Activated CD4-positive, alpha-beta T cell treated with anti-CD3 and anti-CD28 coated beads for 36 hours (primary cell): ENCODE results near the gene DAB2IP. TPM values are rescaled to one million over a fixed set of nuclear protein-coding genes. Genes with fewer than 3 reads are reported as not detected.
"Not testable (repeated sequence)": the region's sequence is repeated elsewhere in the genome, so short reads cannot be mapped to it uniquely, and the experiment has no call there.

Experiments used
- ATAC-seq: fragments of 200-7000 bp; cut with Tn5 transposase; one replicate; pipeline ENCODE4 v1.10.0; 2021; ENCODE audit warnings: mild to moderate bottlenecking, moderate library complexity
- CTCF ChIA-PET: fragments of 350-600 bp; sonication (Branson Sonifier 250); formaldehyde crosslinking; loops from one replicate; lab custom pipeline; 2021; ENCODE audit warnings: antibody characterized with exemption; lab: Charles Lee
- POLR2A ChIA-PET: fragments of 350-600 bp; sonication (Branson Sonifier 250); formaldehyde crosslinking; loops from one replicate; lab custom pipeline; 2021; ENCODE audit warnings: antibody characterized with exemption, inconsistent platforms; lab: Charles Lee
- DNase-seq: peaks from one replicate; pipeline ENCODE4 v3.0.0-alpha.2; 2020
- H3K27ac Mint-ChIP-seq: one replicate; pipeline ENCODE4 v1.8.0; 2021; ENCODE audit warnings: mixed read lengths
- H3K27me3 Mint-ChIP-seq: one replicate; pipeline ENCODE4 v1.8.0; 2021; ENCODE audit warnings: mixed read lengths
- H3K36me3 Mint-ChIP-seq: one replicate; pipeline ENCODE4 v1.8.0; 2021; ENCODE audit warnings: low read depth, mixed read lengths
- H3K4me1 Mint-ChIP-seq: one replicate; pipeline ENCODE4 v1.8.0; 2021; ENCODE audit warnings: mixed read lengths
- H3K4me3 Mint-ChIP-seq: one replicate; pipeline ENCODE4 v1.8.0; 2021; ENCODE audit warnings: mild to moderate bottlenecking, moderate library complexity, mixed read lengths
- H3K9me3 Mint-ChIP-seq: one replicate; pipeline ENCODE4 v1.8.0; 2021; ENCODE audit warnings: low read depth, mixed read lengths
- intact Hi-C, 2 experiments: fragments of 100-400 bp; cut with DNase I in 1 of 2; cut with micrococcal nuclease in 1 of 2; formaldehyde crosslinking; loops; one replicate each; pipeline versions ENCODE4 v1.14.2 to v1.15.1; 2022 to 2024; cut with DNase I, micrococcal nuclease
- total RNA-seq, 2 experiments: library from RNA; stranded (reverse); gene quantifications; one replicate each; pipeline ENCODE4 v1.2.3, GENCODE V29; 2021

The DAB2IP gene
- total RNA-seq, 2 experiments from 2014 or later, result 0.02 to 0.28 TPM

GRCh38 chr9:121786543-121786948 is 135.1 kb downstream of the DAB2IP start:
- POLR2A ChIA-PET, result no interaction called here
- H3K4me3 Mint-ChIP-seq, result no peak overlapping the region

GRCh38 chr9:121786998-121787422 is 135.6 kb downstream of the DAB2IP start:
- Mint-ChIP-seq H3K9me3 (no peaks in the 10 kb centered on the region), H3K4me3 (no peak overlapping the region), H3K27me3 (no peaks in the 10 kb centered on the region), H3K27ac (no peak overlapping the region), H3K4me1 (peaks cover 10% of the 10 kb centered on the region), H3K36me3 (no peaks in the 10 kb centered on the region)
- ATAC-seq, result no peak
- no peak for DNase-seq
- CTCF ChIA-PET, result interaction anchor here (0.6 kb wide), 1 partner anchor 41 kb away, joined by 4 read pairs; no protein-coding TSS in a partner anchor
- POLR2A ChIA-PET, result no interaction called here
- intact Hi-C loops, result no loop called here

More at GRCh38 chr9:121786543-121786948, 135.1 kb downstream of the DAB2IP start:
- Mint-ChIP-seq H3K9me3 (no peaks in the 10 kb centered on the region), H3K4me1 (peaks cover 10% of the 10 kb centered on the region), H3K36me3 (no peaks in the 10 kb centered on the region), H3K27me3 (no peaks in the 10 kb centered on the region), H3K27ac (no peak overlapping the region)
- ATAC-seq (no peak), DNase-seq (no peak)
- CTCF ChIA-PET, result interaction anchor here (0.6 kb wide), 1 partner anchor 41 kb away, joined by 4 read pairs; no protein-coding TSS in a partner anchor
- intact Hi-C loops, result no loop called here

- CTCF ChIA-PET, result no interaction called here
- DNase-seq (no peak), ATAC-seq (no peak)
- POLR2A ChIA-PET, result no interaction called here
- Mint-ChIP-seq H3K9me3 (no peaks in the 10 kb centered on the region), H3K27ac (no peak overlapping the region), H3K4me3 (no peak overlapping the region), H3K27me3 (no peaks in the 10 kb centered on the region), H3K4me1 (peaks cover 6% of the 10 kb centered on the region), H3K36me3 (no peaks in the 10 kb centered on the region)
- intact Hi-C loops, result no loop called here
Observed at GRCh38 chr9:121788686-121789366, 137.4 kb downstream of the DAB2IP start.

- no peak for ATAC-seq
- no peak overlapping the region for H3K27ac Mint-ChIP-seq
- no peak for DNase-seq
- H3K4me3 Mint-ChIP-seq, result no peak overlapping the region
- H3K9me3 Mint-ChIP-seq, result no peaks in the 10 kb centered on the region
- intact Hi-C loops, result no loop called here
- ChIA-PET CTCF (no interaction called here), POLR2A (no interaction called here)
- H3K4me1 Mint-ChIP-seq, result no peaks in the 10 kb centered on the region
- H3K27me3 Mint-ChIP-seq, result no peaks in the 10 kb centered on the region
- no peaks in the 10 kb centered on the region for H3K36me3 Mint-ChIP-seq
Observed at GRCh38 chr9:121790841-121791240, 139.4 kb downstream of the DAB2IP start.

GRCh38 chr9:121792476-121792875 is 141.0 kb downstream of the DAB2IP start:
- ATAC-seq, H3K9me3 Mint-ChIP-seq, DNase-seq, intact Hi-C loops, H3K4me1 Mint-ChIP-seq, H3K36me3 Mint-ChIP-seq, POLR2A ChIA-PET, H3K27me3 Mint-ChIP-seq, H3K27ac Mint-ChIP-seq, CTCF ChIA-PET, H3K4me3 Mint-ChIP-seq: not testable (repeated sequence)

- H3K27ac Mint-ChIP-seq, DNase-seq, H3K9me3 Mint-ChIP-seq, CTCF ChIA-PET, POLR2A ChIA-PET, H3K4me1 Mint-ChIP-seq, H3K4me3 Mint-ChIP-seq, H3K36me3 Mint-ChIP-seq, H3K27me3 Mint-ChIP-seq, intact Hi-C loops, ATAC-seq: not testable (repeated sequence)
Observed at GRCh38 chr9:121794334-121794733, 142.9 kb downstream of the DAB2IP start.

GRCh38 chr9:121797081-121797480 is 145.6 kb downstream of the DAB2IP start:
- intact Hi-C loops, result no loop called here
- Mint-ChIP-seq H3K4me1 (no peaks in the 10 kb centered on the region), H3K27ac (no peak overlapping the region), H3K36me3 (no peaks in the 10 kb centered on the region), H3K9me3 (no peaks in the 10 kb centered on the region), H3K27me3 (peaks cover 5% of the 10 kb centered on the region), H3K4me3 (no peak overlapping the region)
- ChIA-PET CTCF (no interaction called here), POLR2A (no interaction called here)
- ATAC-seq (no peak), DNase-seq (no peak)

- POLR2A ChIA-PET, result no interaction called here
Observed at GRCh38 chr9:121798941-121799340, 147.5 kb downstream of the DAB2IP start.

GRCh38 chr9:121800376-121800775 is 148.9 kb downstream of the DAB2IP start:
- Mint-ChIP-seq H3K4me1 (no peaks in the 10 kb centered on the region), H3K27ac (no peak overlapping the region), H3K4me3 (no peak overlapping the region), H3K9me3 (peaks cover 9% of the 10 kb centered on the region), H3K36me3 (no peaks in the 10 kb centered on the region), H3K27me3 (peaks cover 8% of the 10 kb centered on the region)
- POLR2A ChIA-PET, result no interaction called here
- DNase-seq (no peak), ATAC-seq (no peak)
- CTCF ChIA-PET, result no interaction called here
- intact Hi-C loops, result no loop called here

More at GRCh38 chr9:121798941-121799340, 147.5 kb downstream of the DAB2IP start:
- H3K4me3 Mint-ChIP-seq, result no peak overlapping the region
- no peak for ATAC-seq
- peaks cover 5% of the 10 kb centered on the region for H3K27me3 Mint-ChIP-seq
- H3K9me3 Mint-ChIP-seq, result no peaks in the 10 kb centered on the region
- intact Hi-C loops, result no loop called here
- H3K27ac Mint-ChIP-seq, result no peak overlapping the region
- DNase-seq, result no peak
- H3K36me3 Mint-ChIP-seq, result no peaks in the 10 kb centered on the region
- H3K4me1 Mint-ChIP-seq, result no peaks in the 10 kb centered on the region
- CTCF ChIA-PET, result no interaction called here

- H3K4me3 Mint-ChIP-seq, result no peak overlapping the region
- no peak overlapping the region for H3K27ac Mint-ChIP-seq
- H3K36me3 Mint-ChIP-seq, result no peaks in the 10 kb centered on the region
- intact Hi-C loops, result no loop called here
- ATAC-seq (no peak), DNase-seq (no peak)
- ChIA-PET CTCF (interaction anchor here (0.6 kb wide), 1 partner anchor 192 kb away, joined by 3 read pairs; no protein-coding TSS in a partner anchor), POLR2A (interaction anchor here (0.6 kb wide), 1 partner anchor 51 kb away, joined by 3 read pairs; no protein-coding TSS in a partner anchor)
- peaks cover 8% of the 10 kb centered on the region for H3K27me3 Mint-ChIP-seq
- peaks cover 9% of the 10 kb centered on the region for H3K9me3 Mint-ChIP-seq
- H3K4me1 Mint-ChIP-seq, result no peaks in the 10 kb centered on the region
Observed at GRCh38 chr9:121801579-121801978, 150.1 kb downstream of the DAB2IP start.

- H3K27ac Mint-ChIP-seq, result no peak overlapping the region
- no peak overlapping the region for H3K4me3 Mint-ChIP-seq
- H3K36me3 Mint-ChIP-seq, result no peaks in the 10 kb centered on the region
- intact Hi-C loops, result no loop called here
- no peaks in the 10 kb centered on the region for H3K4me1 Mint-ChIP-seq
- H3K27me3 Mint-ChIP-seq, result peaks cover 8% of the 10 kb centered on the region
- ChIA-PET CTCF (no interaction called here), POLR2A (no interaction called here)
- ATAC-seq (no peak), DNase-seq (no peak)
- peaks cover 9% of the 10 kb centered on the region for H3K9me3 Mint-ChIP-seq
Observed at GRCh38 chr9:121802753-121803152, 151.3 kb downstream of the DAB2IP start.

GRCh38 chr9:121807069-121807822 is 155.8 kb downstream of the DAB2IP start:
- Mint-ChIP-seq H3K36me3 (no peaks in the 10 kb centered on the region), H3K27ac (no peak overlapping the region)
- no peak for ATAC-seq

More at GRCh38 chr9:121807069-121807822, 155.8 kb downstream of the DAB2IP start:
- Mint-ChIP-seq H3K27me3 (peaks cover 3% of the 10 kb centered on the region), H3K4me1 (no peaks in the 10 kb centered on the region), H3K9me3 (peaks cover 9% of the 10 kb centered on the region), H3K4me3 (no peak overlapping the region)
- ChIA-PET POLR2A (no interaction called here), CTCF (no interaction called here)
- intact Hi-C loops, result no loop called here
- no peak for DNase-seq
